HPDE6-E6E7 (cell line): ENCODE data around the gene PISD.
"Not testable (repeated sequence)": the region's sequence is repeated elsewhere in the genome, so short reads cannot be mapped to it uniquely, and the experiment has no call there.

Experiments
- DNase-seq: peaks from one replicate; pipeline ENCODE4 v3.0.0; 2011; ENCODE audit warnings: missing footprints; ENCODE audit errors: extremely low spot score

PISD gene

GRCh38 chr22:31661851-31662667, at the start of gene PISD:
PISD (minus strand) TSS chr22:31662215; CDS start chr22:31662208, 7 bp downstream.
- peak; percentile 91 for DNase-seq

DNA sequence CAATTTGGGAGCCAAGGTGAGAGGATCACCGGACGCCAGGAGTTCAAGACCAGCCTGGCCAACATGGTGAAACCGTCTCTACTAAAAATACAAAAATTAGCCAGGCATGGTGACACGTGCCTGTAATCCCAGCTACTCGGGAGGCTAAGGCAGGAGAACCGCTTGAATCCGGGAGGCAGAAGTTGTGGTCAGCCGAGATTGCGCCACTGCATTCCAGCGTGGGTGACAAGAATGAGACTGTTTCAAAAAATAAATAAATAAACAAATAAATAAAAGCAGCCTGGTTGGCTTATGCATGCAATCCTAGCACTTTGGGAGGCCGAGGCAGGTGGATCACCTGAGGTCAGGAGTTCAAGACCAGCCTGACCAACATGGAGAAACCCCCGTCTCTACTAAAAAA, 49.2 kb upstream of the PISD start:
- not testable (repeated sequence) for DNase-seq

DNA sequence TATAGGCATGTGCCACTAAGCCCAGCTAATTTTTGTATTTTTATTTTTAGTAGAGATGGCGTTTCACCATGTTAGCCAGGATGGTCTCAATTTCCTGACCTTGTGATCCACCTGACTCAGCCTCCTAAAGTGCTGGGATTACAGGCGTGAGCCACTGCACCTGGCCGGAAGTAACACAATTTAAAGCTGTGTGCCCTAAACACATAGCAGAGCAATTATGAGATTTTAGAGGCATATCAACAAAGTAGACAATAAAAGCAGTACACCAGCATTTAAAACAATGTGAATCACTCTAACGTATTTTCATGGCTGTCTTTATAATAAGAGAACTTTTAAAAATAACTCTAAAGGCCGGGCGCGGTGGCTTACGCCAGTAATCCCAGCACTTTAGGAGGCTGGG, 45.5 kb upstream of the PISD start:
- no peak for DNase-seq

DNA sequence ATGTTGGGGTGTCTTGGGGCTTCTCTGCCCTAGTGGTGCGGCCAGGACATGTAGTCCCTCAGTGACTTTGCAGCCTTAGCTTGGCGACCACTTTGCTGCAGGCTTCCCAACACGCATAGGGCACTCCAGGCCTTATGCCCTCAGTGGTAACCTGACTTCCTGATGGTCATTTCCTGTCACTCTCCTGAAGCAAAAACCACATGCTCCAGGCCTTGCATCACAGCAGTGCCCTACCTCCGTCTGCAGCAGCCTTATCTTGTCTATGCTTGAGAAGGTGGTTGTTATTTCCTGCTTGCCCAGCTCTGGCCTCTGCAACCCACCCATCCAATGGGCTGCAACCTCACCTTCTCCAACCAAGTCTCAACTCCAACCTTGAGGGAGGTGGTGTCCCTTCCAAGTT, 33.4 kb upstream of the PISD start:
- no peak for DNase-seq

DNA sequence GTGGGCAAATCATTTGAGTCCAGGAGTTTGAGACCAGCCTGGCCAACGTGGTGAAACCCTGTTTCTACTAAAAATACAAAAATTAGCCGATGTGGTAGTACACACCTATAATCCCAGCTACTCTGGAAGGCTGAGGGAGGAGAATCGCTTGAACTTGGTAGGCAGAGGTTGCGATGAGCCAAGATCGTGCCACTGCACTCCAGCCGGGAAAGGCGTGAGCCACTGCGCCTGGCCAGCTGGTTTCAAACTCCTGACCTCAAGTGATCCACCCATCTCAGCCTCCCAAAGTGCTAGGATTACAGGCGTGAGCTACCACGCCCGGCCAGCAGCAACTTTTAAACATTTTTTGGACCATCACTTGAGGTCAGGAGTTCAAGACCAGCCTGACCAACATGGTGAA, 32.0 kb upstream of the PISD start:
- not testable (repeated sequence) for DNase-seq

DNA sequence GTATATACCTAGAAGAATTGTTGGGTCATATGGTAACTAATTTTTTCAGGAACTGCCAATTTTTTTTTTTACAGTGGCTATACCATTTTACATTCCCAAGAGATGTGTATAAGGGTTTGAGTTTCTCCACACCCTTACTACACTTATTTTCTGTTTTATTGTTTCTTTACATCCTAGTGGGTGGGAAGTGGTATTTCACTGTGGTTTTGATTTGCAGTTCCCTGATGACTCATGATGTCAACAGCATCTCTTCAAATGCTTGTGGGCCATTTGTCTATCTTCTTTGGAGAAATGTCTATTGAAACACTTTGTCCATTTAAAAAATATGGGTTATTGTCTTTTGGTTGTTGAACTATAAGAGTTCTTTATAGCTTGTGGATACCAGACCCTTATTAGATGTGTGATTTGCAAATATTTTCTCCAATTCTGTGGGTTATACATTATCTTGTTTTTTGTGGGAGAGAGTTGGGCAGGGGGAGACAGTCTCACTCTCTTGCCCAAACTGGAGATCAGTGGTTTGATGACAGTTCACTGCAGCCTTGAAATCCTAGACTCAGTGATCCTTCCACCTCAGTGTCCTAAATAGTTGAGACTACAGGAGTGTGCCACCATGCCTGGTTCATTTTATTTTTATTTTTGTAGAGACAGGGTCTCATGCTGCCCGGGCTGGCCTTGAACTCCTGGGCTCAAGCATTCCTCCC, 30.3 kb upstream of the PISD start:
- DNase-seq: no peak

DNA sequence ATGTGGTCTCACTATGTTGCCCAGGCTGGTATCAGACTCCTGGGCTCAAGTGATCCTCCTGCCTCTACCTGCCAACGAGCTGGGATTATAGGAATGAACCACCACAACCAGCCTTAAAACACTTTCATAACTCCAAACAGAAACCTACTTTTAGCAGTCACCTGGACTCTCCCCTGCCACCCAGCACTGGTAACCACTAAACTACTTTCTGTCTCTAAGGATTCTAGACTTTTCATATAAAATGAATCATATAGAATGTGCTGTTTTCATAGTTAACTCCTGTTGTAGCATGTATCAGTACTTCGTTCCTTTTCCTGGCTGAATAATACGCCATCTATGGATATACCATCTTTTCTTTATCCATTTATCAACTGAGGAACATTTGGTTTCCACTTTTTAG, 29.4 kb upstream of the PISD start:
- DNase-seq: no peak

GRCh38 chr22:31683181-31684105, 21.4 kb upstream of the PISD start:
- peak; percentile 95 for DNase-seq

DNA sequence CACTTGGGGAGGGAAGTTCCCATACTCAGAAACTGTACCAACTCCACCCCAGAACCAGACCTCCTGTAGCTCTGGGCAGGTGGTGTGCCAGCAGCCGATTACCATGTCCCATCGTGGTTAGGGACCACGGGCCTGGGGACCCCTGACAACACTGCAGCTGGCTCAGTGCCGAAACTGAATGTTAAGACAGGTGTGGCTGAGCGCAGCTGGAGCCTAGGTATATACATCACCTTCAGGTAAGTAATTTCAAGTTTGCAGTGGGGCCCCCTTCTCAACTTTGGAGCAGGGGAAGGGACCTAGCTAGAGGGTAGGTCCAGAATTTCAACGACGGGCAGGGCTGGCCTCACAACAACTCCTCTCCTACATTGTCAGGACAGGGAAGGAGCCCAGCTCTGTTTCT, 20.7 kb upstream of the PISD start:
- no peak for DNase-seq

- no peak for DNase-seq
Observed at GRCh38 chr22:31681349-31682345, 19.6 kb upstream of the PISD start.

GRCh38 chr22:31680861-31681341, 18.9 kb upstream of the PISD start:
- no peak for DNase-seq

- DNase-seq: no peak
Observed at GRCh38 chr22:31678748-31679147, 16.7 kb upstream of the PISD start.

- peak; percentile 72 for DNase-seq
Observed at GRCh38 chr22:31676700-31677099, 14.7 kb upstream of the PISD start.

DNA sequence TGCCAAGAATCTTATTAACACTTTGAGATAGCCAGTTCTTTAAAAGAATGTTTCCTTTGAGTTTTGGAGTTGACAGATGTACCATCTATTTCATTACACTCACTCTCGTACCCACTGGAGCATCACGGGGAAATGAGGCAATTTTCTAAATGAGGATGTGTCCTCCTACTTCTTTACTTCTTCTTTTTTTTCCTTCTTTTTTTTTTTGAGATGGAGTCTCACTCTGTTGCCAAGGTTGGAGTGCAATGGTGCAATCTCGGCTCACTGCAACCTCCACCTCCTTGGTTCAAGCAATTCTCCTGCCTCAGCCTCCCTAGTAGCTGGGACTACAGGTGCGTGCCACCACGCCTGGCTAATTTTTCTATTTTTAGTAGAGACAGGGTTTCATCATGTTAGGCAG, 12.2 kb upstream of the PISD start:
- DNase-seq: not testable (repeated sequence)

- not testable (repeated sequence) for DNase-seq
Observed at GRCh38 chr22:31668849-31669248, 6.8 kb upstream of the PISD start.

DNA sequence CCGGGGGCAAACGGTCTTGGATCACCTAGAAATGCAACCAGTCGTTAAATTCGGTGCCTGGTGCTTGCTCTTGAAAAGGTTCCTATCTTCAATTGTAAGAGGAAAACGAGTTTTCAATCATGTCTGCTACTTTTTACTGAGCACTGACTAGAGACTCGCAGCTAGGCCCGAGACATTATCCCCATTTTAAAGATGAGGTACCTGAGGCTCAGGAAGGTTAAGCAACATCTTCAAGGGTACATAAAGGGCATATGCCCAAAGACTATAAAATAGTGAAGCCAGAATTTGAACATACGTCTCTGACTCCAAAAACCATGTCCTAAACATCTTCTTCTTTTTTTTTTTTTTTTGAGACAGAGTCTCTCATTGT, 638 bp upstream of the PISD start:
- DNase-seq: no peak

- not testable (repeated sequence) for DNase-seq
Observed at GRCh38 chr22:31660860-31661341, 1.1 kb downstream of the PISD start.

- no peak for DNase-seq
Observed at GRCh38 chr22:31659246-31659645, 2.8 kb downstream of the PISD start.

DNA sequence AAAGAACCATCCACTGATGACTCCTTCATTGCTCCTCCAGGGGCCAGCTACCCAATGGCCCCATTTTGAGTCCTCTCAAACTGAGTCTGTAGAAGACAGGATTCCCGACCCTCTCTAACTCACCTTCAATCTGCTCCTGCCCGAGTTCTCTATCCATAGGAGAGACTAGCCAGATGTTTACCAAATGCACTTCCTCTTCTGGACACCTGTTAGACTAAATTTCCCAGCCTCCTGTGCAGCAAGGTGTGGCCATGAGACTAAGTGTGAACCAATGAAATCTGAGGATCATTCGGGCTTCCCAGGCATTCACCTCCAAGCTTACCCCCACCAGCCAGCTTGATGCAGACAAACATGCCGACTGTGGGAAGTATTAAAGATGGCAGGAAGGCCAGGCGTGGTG, 7.6 kb downstream of the PISD start:
- DNase-seq: no peak

- no peak for DNase-seq
Observed at GRCh38 chr22:31653944-31654343, 8.1 kb downstream of the PISD start.
